Endometrial microvascular endothelial cells (primary cell): ENCODE results near the gene FBXO42. TPM values are rescaled to one million over a fixed set of nuclear protein-coding genes. Genes with fewer than 3 reads are reported as not detected.
"Not testable (repeated sequence)": the region's sequence is repeated elsewhere in the genome, so short reads cannot be mapped to it uniquely, and the experiment has no call there.

ENCODE experiments used
- in situ Hi-C: cut with HindIII; loops from 2 replicates; pipeline ENCODE4 v1.10.0; 2017; ENCODE audit warnings: low sequenced_read_pairs, low pct_unique_long_range_greater_than_20kb; ENCODE audit errors: inconsistent ontology term
- total RNA-seq: library from RNA; depleted of rRNA; stranded (reverse); fragments of >200 nt; gene quantifications from one replicate; pipeline ENCODE4 v1.2.3, GENCODE V29; 2015; ENCODE audit errors: inconsistent ontology term

The FBXO42 gene
- total RNA-seq, 1 donor from 2014 or later = 21.1 TPM

DNA sequence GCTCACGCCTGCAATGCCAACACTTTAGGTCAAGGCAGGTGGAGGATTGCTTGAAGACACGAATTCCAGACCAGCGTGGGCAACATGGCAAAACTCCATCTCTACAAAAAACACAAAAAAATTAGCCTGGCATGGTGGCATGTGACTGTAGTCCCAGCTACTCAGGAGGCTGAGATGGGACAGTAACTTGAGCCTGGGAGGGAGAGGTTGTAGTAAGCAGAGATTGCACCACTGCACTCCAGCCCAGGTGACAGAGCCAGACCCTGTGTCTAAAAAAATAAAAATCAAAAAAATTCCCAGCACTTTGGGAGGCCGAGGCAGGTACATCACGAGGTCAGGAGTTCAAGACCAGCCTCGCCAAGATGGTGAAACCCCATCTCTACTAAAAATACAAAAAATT lies 9.0 kb downstream of the FBXO42 start:
- in situ Hi-C loops = not testable (repeated sequence)

DNA sequence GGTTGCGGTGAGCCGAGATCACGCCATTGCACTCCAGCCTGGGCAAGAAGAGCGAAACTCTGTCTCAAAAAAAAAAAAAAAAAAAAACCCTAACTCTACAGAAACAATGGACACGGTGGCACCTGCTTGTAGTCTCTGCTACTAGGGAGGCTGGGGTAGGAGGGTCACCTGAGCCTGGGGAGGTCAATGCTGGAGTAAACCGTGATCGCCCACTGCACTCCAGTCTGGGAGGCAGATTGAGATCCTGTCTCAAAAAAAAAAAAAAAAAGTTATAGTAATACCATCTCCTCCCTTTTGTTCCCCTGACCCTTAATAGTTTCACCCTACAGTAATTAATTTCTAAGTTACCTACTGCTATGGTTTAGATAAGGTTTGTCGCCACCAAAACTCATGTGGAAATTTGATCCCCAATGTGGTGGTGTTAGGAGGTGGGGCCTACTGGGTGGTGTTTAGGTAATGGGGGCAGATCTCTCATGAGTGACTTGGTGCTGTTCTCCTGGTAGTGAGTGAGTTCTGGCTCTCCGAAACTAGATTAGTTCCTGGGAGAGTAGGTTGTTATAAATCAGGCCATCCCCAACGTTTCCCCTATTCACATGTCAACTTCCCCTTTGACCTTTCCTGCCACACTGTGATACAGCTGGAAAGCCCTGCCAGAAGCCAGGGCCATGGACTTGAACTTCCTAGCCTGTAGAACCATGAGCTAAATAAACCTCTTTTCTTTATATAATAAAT lies 9.8 kb downstream of the FBXO42 start:
- in situ Hi-C loops = no loop called here

DNA sequence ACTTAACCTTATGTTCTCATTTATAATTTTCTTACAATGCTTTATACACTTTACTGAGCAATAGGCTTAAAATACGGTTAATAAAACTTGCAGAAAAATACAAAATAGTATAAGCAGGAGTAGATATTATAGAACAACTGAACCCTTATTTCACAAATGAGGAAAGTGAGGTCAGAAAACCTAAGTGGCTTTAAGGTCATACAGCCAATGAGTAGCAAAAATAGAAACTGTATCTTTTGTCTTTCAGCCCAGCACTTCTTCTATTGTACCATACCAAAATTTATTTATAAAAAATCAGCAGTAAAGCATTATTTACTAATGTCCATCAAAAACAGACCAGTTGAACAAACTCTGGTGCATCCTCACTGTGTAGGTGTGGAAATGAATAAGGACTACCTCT lies 11.6 kb downstream of the FBXO42 start:
- in situ Hi-C loops = no loop called here

DNA sequence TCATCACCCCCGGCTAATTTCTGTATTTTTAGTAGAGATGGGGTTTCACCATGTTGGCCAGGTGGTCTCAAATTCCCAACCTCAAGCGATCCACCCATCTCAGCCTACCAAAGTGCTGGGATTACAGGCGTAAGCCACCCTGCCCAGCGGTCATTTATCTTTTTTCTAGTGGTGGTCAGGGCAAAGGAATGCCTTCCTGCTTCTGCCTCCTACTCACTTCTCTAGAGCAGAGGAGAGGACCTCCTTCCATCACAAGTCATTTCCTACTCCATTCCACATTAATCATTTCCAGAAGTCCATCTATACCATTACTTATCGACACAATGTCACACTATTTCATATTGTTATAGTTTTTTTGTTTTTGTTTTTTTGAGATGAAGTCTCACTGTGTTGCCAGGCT lies 13.3 kb downstream of the FBXO42 start:
- in situ Hi-C loops = no loop called here

DNA sequence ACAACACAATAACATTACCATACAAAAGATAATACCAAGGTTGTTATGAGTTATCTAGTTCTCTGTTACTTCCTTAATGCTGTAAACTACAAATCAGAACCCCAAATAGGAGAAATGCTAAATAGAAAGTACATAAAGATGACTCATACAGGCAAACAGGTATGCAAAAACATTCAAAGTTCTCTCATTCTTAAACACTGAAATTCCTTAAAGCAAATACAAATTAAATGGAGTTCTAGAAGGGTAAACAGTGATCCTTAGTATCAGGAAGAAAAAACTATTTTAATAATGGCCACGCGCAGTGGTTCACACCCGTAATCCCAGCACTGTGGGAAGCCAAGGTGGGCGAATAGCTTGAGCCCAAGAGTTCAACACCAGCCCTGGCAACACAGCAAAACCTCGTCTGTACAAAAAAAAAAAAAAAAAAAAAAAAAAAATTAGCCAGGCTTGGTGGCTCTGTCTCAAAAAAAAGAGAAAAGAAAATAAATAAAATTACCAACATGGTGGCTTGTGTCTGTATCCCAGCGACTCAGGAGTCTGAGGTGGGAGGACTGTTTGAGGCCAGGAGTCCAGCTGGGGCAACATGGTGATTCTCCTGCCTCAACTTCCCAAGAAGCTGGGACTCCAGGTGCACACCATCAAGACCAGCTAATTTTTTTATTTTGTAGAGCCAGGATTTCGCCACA lies 17.5 kb downstream of the FBXO42 start:
- in situ Hi-C loops = no loop called here

DNA sequence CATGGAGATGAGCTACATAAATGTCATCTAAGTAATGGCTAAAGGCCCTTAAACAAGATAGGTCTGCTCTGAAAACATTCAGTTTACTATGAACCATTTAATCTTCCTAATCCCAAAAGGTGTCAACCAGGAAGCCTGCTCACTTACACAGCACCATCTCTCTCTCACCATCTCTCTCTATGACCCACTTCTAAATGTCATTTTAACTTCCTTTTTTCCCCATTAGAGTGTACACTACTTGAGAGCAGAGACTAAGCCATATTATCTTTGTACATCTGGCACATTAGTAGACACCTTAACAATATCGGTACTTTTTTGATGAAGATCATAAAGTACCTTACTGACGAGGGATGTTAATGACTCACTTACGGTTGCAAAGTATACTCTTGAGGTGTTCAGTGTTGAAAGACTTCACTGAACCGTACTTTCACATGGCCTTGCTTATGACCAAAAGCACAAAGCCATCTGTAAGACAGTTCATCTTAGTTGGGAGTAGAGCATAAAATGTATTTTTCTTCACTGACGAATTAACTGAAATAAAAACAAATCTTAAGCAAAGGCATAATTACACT lies 25.4 kb downstream of the FBXO42 start:
- in situ Hi-C loops = no loop called here

DNA sequence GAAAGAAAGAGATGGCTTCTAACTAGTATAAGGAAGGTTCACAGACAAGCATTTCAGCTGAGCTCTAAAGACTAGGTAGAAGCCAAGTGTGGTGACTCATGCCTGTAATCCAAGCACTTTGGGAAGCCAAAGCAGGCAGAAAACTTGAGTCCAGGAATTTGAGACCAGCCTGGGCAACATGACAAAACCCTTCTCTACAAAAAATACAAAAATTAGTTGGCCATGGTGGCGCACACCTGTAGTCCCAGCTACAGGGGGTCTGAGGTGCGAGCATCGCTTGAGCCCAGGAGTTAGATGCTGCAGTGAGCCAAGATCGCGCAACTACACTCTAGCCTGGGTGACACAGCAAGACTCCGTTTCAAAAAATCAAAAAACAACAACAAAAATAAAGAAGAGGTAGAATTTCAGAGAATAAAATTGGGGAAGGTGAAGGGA lies 27.8 kb downstream of the FBXO42 start:
- in situ Hi-C loops = no loop called here

DNA sequence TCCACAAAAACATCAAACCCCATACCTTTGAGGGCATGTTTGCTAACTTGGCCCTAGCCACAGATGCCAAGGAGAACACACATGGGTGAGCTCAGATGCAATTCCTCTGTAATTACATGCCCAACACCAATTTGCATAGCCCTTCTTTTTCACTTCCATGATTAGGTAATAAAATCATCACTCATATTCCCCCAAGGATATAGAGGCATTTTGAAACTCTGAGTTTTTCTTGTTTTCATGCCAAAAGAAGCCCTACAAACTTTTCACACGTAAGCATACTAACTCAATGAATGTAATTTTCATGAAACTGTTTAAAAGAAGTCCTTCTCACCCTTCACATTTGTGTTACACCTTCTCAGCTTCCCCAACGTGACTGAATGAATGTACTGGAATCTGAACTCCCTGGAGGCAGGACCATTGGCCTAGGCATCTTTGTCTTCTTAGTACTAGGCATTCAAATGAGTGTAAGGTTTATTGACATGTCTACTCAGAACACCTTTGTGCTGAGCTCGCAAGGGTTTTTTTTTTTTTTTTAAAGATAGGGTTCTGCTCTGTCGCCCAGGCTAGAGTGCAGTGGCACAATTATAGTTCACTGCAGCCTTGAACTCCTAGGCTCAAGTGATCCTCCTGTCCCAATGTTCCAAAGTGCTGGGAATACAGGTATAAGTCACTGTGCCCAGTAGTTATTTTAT lies 31.0 kb downstream of the FBXO42 start:
- in situ Hi-C loops = no loop called here

DNA sequence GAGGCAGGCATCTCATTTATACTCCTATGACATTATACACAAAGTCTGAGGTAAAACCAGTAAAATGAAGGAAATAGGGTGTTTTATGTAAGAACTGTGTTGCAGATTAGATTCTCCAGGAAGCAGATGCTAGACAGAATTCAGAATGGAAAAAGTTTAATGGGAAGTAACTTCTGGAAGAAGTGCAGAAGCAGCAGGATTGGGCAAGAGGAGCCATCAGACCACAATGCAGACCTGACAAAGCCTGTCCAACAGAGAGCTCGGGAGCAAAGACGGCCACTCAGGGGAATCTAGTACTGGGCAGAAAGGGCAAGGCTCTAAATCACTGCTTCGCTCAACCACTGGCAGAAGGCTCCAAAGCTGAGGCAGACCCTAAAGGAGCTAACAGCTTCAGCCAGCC lies 33.7 kb downstream of the FBXO42 start:
- in situ Hi-C loops = no loop called here

DNA sequence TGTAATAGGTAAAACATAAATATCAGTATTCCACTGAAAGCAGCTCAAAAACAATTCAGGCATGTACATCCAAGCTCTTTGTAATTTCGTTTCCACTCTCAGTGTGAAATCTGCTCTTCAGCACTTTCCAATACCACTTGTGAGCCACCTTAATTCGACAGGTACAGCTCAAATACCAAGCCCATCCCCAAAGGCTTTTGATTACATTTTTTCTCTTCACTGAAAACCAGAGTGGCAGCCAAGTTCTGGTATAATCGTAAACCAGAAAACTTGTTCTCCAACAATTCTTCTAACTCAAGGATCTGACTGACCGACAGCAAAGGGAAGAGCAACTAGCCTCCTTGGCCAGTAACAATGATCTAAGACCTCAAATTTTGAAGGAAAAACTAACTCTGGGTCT lies 36.8 kb downstream of the FBXO42 start:
- in situ Hi-C loops = no loop called here

DNA sequence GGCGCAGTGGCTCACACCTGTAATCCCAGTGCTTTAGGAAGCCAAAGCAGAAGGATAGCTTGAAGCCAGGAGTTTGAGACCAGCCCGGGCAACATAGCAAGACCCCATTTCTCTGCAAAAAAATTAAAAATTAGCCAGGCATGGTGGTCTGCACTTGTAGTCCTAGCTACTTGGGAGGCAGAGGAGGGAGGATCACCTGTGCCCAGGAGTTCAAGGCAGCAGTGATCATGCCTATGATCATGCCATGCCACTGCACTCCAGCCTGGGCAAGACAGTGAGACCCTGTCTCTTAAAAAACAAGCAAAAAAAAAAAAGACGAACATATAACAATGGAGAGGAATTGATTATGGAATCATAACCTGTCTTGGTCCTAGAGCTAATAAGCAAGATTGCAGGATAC lies 45.1 kb downstream of the FBXO42 start:
- in situ Hi-C loops = no loop called here

DNA sequence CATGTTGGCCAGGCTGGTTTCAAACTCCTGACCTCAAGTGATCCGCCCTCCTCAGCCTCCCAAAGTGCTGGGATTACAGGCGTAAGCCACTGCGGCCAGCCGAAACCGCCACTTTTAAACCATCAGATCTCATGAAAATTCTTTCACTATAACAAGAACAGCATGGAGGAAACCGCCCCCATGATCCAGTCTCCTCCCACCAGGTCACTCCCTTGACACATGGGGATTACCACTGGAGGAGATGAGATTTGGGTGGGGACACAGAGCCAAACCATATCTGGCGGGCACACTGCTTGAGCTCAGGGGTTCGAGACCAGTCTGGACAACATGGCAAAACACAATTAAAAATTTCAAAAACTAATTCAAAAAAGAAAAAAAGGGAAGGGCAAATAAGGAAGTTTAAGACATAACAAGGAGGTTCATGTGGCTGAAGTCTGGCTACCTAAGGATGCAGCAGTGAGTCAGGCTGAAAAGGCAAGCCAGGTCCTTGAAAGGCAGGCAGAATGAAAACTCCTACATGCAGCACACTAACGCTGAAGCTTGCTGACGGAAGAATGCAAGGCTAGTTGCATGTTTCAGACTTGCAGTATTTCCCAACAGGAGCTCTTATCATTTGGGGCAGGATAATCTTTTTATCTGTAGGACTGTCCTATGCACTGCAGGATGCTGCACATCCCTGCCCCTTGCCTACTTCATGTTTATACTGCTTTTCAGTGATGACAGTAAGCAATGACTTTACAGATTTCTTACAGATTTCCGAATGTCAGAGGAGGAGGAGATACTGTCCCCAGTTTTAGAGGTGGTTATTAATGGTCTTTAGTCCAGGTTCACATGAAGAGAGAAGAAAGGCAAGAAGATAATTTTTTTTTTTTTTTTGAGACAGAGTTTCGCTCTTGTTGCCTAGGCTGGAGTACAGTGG lies 49.3 kb downstream of the FBXO42 start:
- in situ Hi-C loops = no loop called here

DNA sequence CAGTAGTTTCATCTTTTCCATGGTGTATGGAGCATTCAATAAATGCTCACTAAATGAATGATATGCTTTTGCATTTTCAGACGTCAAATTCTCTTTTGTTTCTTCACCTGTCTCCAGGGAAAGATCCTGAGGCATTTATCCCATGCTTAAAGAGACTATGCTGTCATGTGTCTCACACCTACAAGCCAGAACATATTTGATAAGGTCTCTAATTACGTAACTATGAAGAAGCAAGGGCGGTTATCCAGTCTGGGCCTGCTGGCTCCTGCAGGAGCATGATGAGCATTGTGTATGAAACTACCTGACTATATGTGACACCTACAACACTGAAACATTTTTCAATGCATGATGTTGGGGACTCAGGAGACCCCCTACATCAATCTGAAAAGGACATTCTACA lies 51.8 kb downstream of the FBXO42 start:
- in situ Hi-C loops = no loop called here

DNA sequence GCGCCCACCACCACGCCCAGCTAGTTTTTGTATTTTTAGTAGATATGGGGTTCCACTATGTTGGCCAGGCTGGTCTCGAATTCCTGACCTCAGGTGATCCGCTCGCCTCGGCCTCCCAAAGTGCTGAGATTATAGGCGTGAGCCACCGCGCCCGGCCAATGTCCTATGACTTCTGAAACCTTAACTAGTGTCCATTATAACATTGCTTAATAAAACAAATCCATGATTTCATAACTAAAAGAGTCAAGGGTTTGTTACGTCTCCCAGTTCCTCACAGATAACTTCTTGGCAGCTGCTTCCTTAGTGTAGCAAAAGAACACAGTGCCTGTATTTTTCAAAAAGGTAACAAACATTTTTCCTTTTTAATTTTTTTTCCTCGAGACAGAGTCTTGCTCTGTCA lies 53.6 kb downstream of the FBXO42 start:
- in situ Hi-C loops = no loop called here

DNA sequence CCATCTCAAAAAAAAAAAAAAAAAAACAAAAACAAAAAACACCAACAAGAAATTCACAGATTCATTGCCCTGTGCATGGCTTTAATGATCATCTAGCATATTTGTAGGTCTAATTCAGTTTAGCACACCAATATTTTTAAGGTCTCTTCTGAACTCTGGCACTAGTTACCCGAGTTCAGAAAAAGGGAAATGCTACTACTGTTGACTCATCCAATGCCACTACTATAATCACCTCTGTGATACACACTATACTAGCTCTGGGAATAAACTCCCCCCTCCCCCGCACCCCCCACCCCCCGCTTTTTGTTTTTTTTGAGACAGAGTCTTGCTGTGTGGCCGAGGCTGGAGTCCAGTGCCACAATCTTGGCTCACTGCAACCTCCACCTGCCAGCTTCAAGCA lies 55.6 kb downstream of the FBXO42 start:
- in situ Hi-C loops = no loop called here

DNA sequence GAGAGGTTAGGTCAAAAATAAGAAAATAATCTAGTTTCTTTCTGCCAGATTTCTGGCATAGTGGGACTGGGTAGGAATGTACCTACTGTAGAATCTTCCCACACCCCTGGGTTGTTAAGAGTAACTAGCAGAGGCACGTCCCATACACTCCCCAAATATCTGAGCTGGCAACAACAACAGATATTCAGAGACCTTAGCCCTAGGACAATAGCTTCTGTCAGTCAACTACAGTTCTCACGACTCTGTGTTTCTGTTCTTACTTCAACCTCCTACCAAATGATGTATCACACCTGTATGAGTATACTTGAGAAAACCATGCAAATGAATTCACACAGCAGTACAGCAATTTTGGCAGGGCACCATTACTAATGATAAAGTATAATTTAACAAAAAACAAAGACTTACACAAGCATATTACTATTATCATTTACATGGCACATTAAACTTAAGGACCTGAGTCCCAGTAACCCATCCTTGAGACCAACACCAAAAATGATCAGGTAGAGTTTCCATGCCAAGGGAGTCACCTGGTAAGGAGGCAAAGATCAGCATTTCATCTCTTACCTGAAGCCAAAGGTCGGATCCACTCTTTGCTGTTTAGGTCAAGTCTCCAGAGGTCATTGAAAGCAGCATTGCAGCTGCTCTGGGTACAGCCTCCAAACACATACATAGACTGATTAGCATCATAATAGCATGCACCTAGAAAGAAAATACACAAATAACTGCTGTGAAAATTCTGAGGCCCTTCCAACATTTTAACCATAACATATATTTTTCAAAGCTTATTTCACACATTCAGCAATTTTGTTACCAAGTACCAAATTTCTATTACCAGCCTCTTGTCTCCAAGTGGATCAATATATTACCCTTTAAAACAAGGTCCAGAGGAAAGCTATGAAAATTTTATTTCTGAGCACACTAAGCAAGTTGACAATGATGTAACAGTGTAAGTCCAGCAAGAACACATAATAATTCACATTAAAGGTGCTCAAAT lies 57.8 kb downstream of the FBXO42 start:
- in situ Hi-C loops = no loop called here

DNA sequence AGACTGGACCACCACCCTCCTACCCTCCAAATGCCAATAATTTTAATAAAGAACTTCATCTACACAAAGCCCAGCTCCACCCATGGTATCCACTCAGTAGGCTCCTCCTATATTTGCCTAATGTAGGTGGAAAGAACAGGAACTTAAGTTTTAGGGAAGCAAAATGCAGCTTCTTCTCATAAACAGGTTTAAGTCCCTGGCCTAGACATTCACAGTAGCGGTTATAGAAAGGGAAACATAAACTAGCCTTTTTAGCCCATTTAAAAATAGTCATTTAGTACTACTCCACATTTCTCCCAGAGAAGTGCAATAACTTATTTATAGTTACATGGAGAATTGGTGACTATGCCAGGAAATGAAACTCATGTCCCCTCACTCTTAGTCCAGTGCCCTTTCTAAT lies 58.7 kb downstream of the FBXO42 start:
- in situ Hi-C loops = no loop called here

DNA sequence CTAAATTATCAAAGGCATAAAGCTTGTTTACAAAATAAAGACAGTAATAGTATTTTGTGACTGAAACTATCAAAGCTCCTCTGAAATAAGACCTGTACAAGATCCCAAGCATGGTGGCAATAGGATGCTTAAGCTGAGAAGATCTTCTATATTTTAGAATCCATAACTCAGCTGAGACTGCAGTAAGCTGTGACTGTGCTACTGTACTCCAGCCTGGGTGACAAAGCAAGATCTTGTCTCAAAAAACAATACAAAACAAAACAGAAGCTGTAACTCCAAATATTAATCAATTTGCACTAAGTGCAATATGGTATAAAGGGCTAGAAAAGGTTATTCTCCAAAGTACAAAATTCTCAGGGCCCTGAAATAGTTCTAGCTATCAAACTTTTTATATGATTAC lies 59.5 kb downstream of the FBXO42 start:
- in situ Hi-C loops = no loop called here
